H9 (cell line): ENCODE results near the gene FKBP4. TPM values are rescaled to one million over a fixed set of nuclear protein-coding genes. Genes with fewer than 3 reads are reported as not detected.

Experiments
- DNase-seq: peaks from one replicate; pipeline ENCODE4 v3.0.0-alpha.2; 2017
- H2AFZ ChIP-seq: one replicate; pipeline ENCODE4 v1.6.1; 2013; ENCODE audit warnings: mild to moderate bottlenecking, low read length, control low read depth, moderate library complexity
- H2AK5ac ChIP-seq: 2 replicates; pipeline ENCODE4 v1.6.1; 2013; ENCODE audit warnings: low read length, control low read depth, mixed read lengths; ENCODE audit not compliant: insufficient read length
- H2BK120ac ChIP-seq: one replicate; pipeline ENCODE4 v1.6.1; 2013; ENCODE audit warnings: low read depth, mild to moderate bottlenecking, low read length, control low read depth, inconsistent platforms; ENCODE audit not compliant: poor library complexity, severe bottlenecking
- H2BK12ac ChIP-seq: 2 replicates; pipeline ENCODE4 v1.6.1; 2013; ENCODE audit warnings: low read length, control low read depth, mixed read lengths, low read depth; ENCODE audit not compliant: insufficient read length
- H2BK15ac ChIP-seq: 2 replicates; pipeline ENCODE4 v1.6.1; 2013; ENCODE audit warnings: low read depth, low read length, control low read depth
- H2BK20ac ChIP-seq: one replicate; pipeline ENCODE4 v1.6.1; 2013; ENCODE audit warnings: low read depth, mild to moderate bottlenecking, low read length, control low read depth, inconsistent platforms; ENCODE audit not compliant: poor library complexity, severe bottlenecking
- H2BK5ac ChIP-seq: 2 replicates; pipeline ENCODE4 v1.6.1; 2013; ENCODE audit warnings: low read length, control low read depth, mixed read lengths; ENCODE audit not compliant: insufficient read length
- H3K14ac ChIP-seq: 2 replicates; pipeline ENCODE4 v1.6.1; 2013; ENCODE audit warnings: low read length, control low read depth; ENCODE audit not compliant: insufficient read depth
- H3K18ac ChIP-seq: 2 replicates; pipeline ENCODE4 v1.6.1; 2013; ENCODE audit warnings: low read depth, mild to moderate bottlenecking, mixed read lengths, low read length, control low read depth; ENCODE audit not compliant: insufficient read length
- H3K23ac ChIP-seq: 2 replicates; pipeline ENCODE4 v1.6.1; 2013; ENCODE audit warnings: low read length, control low read depth, mixed read lengths, low read depth; ENCODE audit not compliant: insufficient read length
- H3K23me2 ChIP-seq: 2 replicates; pipeline ENCODE4 v1.6.1; 2013; ENCODE audit warnings: low read depth, mild to moderate bottlenecking, mixed read lengths, low read length, control low read depth; ENCODE audit not compliant: insufficient read length, poor library complexity, severe bottlenecking
- H3K27ac ChIP-seq: 2 replicates; pipeline ENCODE4 v1.5.1; 2013; ENCODE audit warnings: low read length, control low read depth, mixed read lengths, low read depth; ENCODE audit not compliant: insufficient read length
- H3K27me3 ChIP-seq: 2 replicates; pipeline ENCODE4 v1.6.1; 2013; ENCODE audit warnings: low read length, control low read depth, inconsistent platforms; ENCODE audit not compliant: insufficient read depth
- H3K4ac ChIP-seq: 2 replicates; pipeline ENCODE4 v1.6.1; 2013; ENCODE audit warnings: low read depth, mild to moderate bottlenecking, control low read depth, inconsistent platforms, low read length, moderate library complexity
- H3K4me1 ChIP-seq: 2 replicates; pipeline ENCODE4 v1.6.1; 2013; ENCODE audit warnings: low read length, control low read depth, inconsistent platforms; ENCODE audit not compliant: insufficient read depth
- H3K4me2 ChIP-seq: 2 replicates; pipeline ENCODE4 v1.6.1; 2013; ENCODE audit warnings: low read length, control low read depth, mixed read lengths; ENCODE audit not compliant: insufficient read length, insufficient read depth
- H3K56ac ChIP-seq: 2 replicates; pipeline ENCODE4 v1.6.1; 2013; ENCODE audit warnings: low read depth, mild to moderate bottlenecking, mixed read lengths, low read length, control low read depth; ENCODE audit not compliant: insufficient read length
- H3K79me1 ChIP-seq: 2 replicates; pipeline ENCODE4 v1.6.1; 2013; ENCODE audit warnings: low read depth, mild to moderate bottlenecking, moderate library complexity, low read length, control low read depth, inconsistent platforms; ENCODE audit not compliant: insufficient read depth, poor library complexity, severe bottlenecking
- H3K79me2 ChIP-seq: 2 replicates; pipeline ENCODE4 v1.6.1; 2013; ENCODE audit warnings: low read length, control low read depth, inconsistent platforms; ENCODE audit not compliant: insufficient read depth
- H3K9ac ChIP-seq: 2 replicates; pipeline ENCODE4 v1.6.1; 2013; ENCODE audit warnings: low read length, control low read depth, mixed read lengths; ENCODE audit not compliant: insufficient read length; ENCODE audit errors: extremely low read depth
- H3K9me3 ChIP-seq: one replicate; pipeline ENCODE4 v1.6.1; 2013; ENCODE audit warnings: low read depth, low read length, inconsistent platforms; ENCODE audit not compliant: control insufficient read depth
- H3T11ph ChIP-seq: one replicate; pipeline ENCODE4 v1.6.1; 2013; ENCODE audit warnings: mild to moderate bottlenecking, low read length, control low read depth, inconsistent platforms
- H4K20me1 ChIP-seq: one replicate; pipeline ENCODE4 v1.6.1; 2013; ENCODE audit not compliant: control insufficient read depth, insufficient read length, insufficient read depth
- H4K5ac ChIP-seq: 2 replicates; pipeline ENCODE4 v1.6.1; 2013; ENCODE audit warnings: low read depth, mild to moderate bottlenecking, mixed read lengths, low read length, control low read depth; ENCODE audit not compliant: insufficient read length
- H4K8ac ChIP-seq: replicated peaks from 2 replicates; pipeline ENCODE4 v1.6.1; 2013; ENCODE audit warnings: low read length, control low read depth, mixed read lengths, low read depth; ENCODE audit not compliant: insufficient read length
- H4K91ac ChIP-seq: 2 replicates; pipeline ENCODE4 v1.6.1; 2013; ENCODE audit warnings: low read depth, mild to moderate bottlenecking, moderate library complexity, mixed read lengths, low read length, control low read depth; ENCODE audit not compliant: insufficient read length
- H3K27ac Mint-ChIP-seq, 3 experiments: 2 replicates in 2 of 3; 3 replicates in 1 of 3; pipeline ENCODE4 v1.8.0; 2020 to 2021; ENCODE audit warnings: mixed read lengths in 3 of 3, mild to moderate bottlenecking in 1 of 3, moderate library complexity in 1 of 3
- H3K27me3 Mint-ChIP-seq: 2 replicates; pipeline ENCODE4 v1.8.0; 2021; ENCODE audit warnings: low read depth, mild to moderate bottlenecking, moderate library complexity, mixed read lengths
- H3K36me3 Mint-ChIP-seq, 3 experiments: 2 replicates in 2 of 3; 3 replicates in 1 of 3; pipeline ENCODE4 v1.8.0; 2020 to 2021; ENCODE audit warnings: low read depth in 3 of 3, mixed read lengths in 3 of 3; ENCODE audit not compliant: insufficient read depth in 1 of 3
- H3K4me1 Mint-ChIP-seq, 2 experiments: 2 replicates each; pipeline ENCODE4 v1.8.0; 2020; ENCODE audit warnings: mixed read lengths in 2 of 2
- H3K4me3 Mint-ChIP-seq, 2 experiments: 2 replicates in 1 of 2; 3 replicates in 1 of 2; pipeline ENCODE4 v1.8.0; 2020 to 2021; ENCODE audit warnings: mild to moderate bottlenecking in 2 of 2, mixed read lengths in 2 of 2, moderate library complexity in 1 of 2
- H3K9me3 Mint-ChIP-seq, 2 experiments: 2 replicates in 1 of 2; 3 replicates in 1 of 2; pipeline ENCODE4 v1.8.0; 2020; ENCODE audit warnings: mild to moderate bottlenecking in 2 of 2, mixed read lengths in 2 of 2, moderate library complexity in 1 of 2
- WGBS: extraction: QIAGEN DNeasy Blood & Tissue Kit; methylation state at CpG from one replicate; pipeline ENCODE4 v1.1.7; 2013; ENCODE audit warnings: missing lambda C conversion rate, low lambda C conversion rate, mixed read lengths; ENCODE audit not compliant: insufficient read length; ENCODE audit errors: extremely low coverage; 5-methylcytosine and 5-hydroxymethylcytosine counted together
- total RNA-seq: library from RNA; stranded (reverse); gene quantifications from 2 replicates; pipeline ENCODE4 v1.2.1, GENCODE V29; 2021
- TF ChIP-seq, protein P1 (sequence below): fragments of 200-600 bp; sonication (generic); conservative IDR thresholded peaks from 3 replicates; pipeline ENCODE4 v1.8.0; 2021; ENCODE audit warnings: antibody characterized with exemption, mild to moderate bottlenecking

The FKBP4 gene
- total RNA-seq, 1 experiment from 2014 or later, result 221 TPM

DNA sequence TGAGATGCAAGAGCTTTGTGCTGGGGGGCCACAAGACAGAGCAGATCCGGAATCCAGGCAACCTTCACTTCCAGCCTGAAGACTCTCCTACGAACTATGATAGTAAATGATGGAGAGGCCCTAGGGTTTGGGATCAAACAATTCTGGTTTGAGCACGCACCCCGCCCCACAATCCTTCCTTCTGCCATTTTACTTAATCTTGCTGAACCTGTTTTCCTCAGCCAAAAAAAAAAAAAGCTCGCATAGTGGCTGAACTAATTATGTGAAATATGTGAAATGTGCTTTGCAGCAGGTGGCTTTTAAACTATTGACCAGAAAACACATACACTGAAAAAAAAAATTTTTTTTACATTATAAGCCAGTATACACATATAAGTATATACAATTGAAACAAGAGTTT is 17.0 kb downstream of the FKBP4 start:
- Histone ChIP-seq H2AK5ac (no peak overlapping the region), H3K18ac (no peak overlapping the region), H3K56ac (no peak overlapping the region), H3T11ph (no peak overlapping the region), H3K4me2 (no peak overlapping the region), H2BK20ac (no peak overlapping the region), H3K14ac (no peak overlapping the region), H3K27ac (no peak overlapping the region), H2BK120ac (no peak overlapping the region), H4K20me1 (no peaks in the 10 kb centered on the region), H3K9ac (no peak overlapping the region), H2BK12ac (no peak overlapping the region), H3K23ac (no peak overlapping the region), H2AFZ (no peak overlapping the region), H3K79me1 (no peaks in the 10 kb centered on the region), H3K27me3 (no peaks in the 10 kb centered on the region), H2BK5ac (no peak overlapping the region), H4K8ac (no peak overlapping the region), H3K79me2 (no peaks in the 10 kb centered on the region), H3K4ac (no peak overlapping the region), H3K4me1 (no peaks in the 10 kb centered on the region), H3K23me2 (no peaks in the 10 kb centered on the region), H2BK15ac (no peak overlapping the region), H4K5ac (no peak overlapping the region), H3K9me3 (no peaks in the 10 kb centered on the region), H4K91ac (no peak overlapping the region)
- no peak for DNase-seq
- Mint-ChIP-seq H3K9me3 (no peaks in the 10 kb centered on the region; a peak in 1 of 5 replicates), H3K36me3 (peaks cover 4 to 23% (median 5%) of the 10 kb centered on the region in 3 experiments; a peak in 6 of 7 replicates), H3K4me1 (peaks cover 13 to 14% of the 10 kb centered on the region in 2 experiments), H3K27me3 (no peaks in the 10 kb centered on the region; the same call in 1 of the 2 replicates), H3K4me3 (0 out of 5 replicates have a peak overlapping the region, but pooled peaks of 1 of the 2 experiments have one; percentile 16), H3K27ac (peak overlapping the region in 2 of 3 experiments; percentile 21 to 34; a peak in 3 of 7 replicates)
- no CpG with 5 or more reads among the region's 5 CpGs for WGBS
- TF ChIP-seq, protein P1, sequence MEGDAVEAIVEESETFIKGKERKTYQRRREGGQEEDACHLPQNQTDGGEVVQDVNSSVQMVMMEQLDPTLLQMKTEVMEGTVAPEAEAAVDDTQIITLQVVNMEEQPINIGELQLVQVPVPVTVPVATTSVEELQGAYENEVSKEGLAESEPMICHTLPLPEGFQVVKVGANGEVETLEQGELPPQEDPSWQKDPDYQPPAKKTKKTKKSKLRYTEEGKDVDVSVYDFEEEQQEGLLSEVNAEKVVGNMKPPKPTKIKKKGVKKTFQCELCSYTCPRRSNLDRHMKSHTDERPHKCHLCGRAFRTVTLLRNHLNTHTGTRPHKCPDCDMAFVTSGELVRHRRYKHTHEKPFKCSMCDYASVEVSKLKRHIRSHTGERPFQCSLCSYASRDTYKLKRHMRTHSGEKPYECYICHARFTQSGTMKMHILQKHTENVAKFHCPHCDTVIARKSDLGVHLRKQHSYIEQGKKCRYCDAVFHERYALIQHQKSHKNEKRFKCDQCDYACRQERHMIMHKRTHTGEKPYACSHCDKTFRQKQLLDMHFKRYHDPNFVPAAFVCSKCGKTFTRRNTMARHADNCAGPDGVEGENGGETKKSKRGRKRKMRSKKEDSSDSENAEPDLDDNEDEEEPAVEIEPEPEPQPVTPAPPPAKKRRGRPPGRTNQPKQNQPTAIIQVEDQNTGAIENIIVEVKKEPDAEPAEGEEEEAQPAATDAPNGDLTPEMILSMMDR, result no peak
